Naive thymus-derived CD4-positive, alpha-beta T cell (primary cell): ENCODE data around the gene OLFM3. TPM values are rescaled to one million over a fixed set of nuclear protein-coding genes. Genes with fewer than 3 reads are reported as not detected.

Source experiments
- ATAC-seq: fragments of 150-1000 bp; cut with Tn5 transposase; 2 replicates; pipeline ENCODE4 v1.10.0; 2021; ENCODE audit warnings: mild to moderate bottlenecking, moderate library complexity
- CTCF ChIA-PET: fragments of 350-600 bp; sonication (Branson Sonifier 250); formaldehyde crosslinking; loops from one replicate; lab custom pipeline; 2021; ENCODE audit warnings: antibody characterized with exemption; lab: Charles Lee
- POLR2A ChIA-PET: fragments of 350-600 bp; sonication (Branson Sonifier 250); formaldehyde crosslinking; loops from one replicate; lab custom pipeline; 2021; ENCODE audit warnings: antibody characterized with exemption, inconsistent platforms; lab: Charles Lee
- DNase-seq, 9 donors: peaks; one replicate each; pipeline versions ENCODE4 v3.0.0 to v3.0.0-alpha.2; 2020 to 2022; ENCODE audit warnings: mixed read lengths in 1 of 9
- H3K27ac ChIP-seq: one replicate; pipeline ENCODE4 v1.7.0; 2013; ENCODE audit warnings: mild to moderate bottlenecking, low read depth, low read length, moderate library complexity
- H3K27me3 ChIP-seq, 2 donors: one replicate each; pipeline ENCODE4 v1.7.0; 2013; ENCODE audit warnings: low read length in 2 of 2, mild to moderate bottlenecking in 2 of 2, moderate library complexity in 2 of 2; ENCODE audit not compliant: control insufficient read depth in 2 of 2, insufficient read depth in 2 of 2
- H3K36me3 ChIP-seq, 3 experiments: 1 replicate in 2 of 3; 2 replicates in 1 of 3; pipeline ENCODE4 v1.7.0; 2013; ENCODE audit warnings: low read length in 3 of 3, mild to moderate bottlenecking in 3 of 3, moderate library complexity in 1 of 3; ENCODE audit not compliant: insufficient read depth in 3 of 3, control insufficient read depth in 2 of 3
- H3K4me1 ChIP-seq, 2 donors: one replicate each; pipeline ENCODE4 v1.7.0; 2013; ENCODE audit warnings: low read length in 2 of 2, mild to moderate bottlenecking in 2 of 2, moderate library complexity in 1 of 2; ENCODE audit not compliant: control insufficient read depth in 2 of 2, insufficient read depth in 2 of 2
- H3K4me3 ChIP-seq: 2 replicates; pipeline ENCODE4 v1.7.0; 2013; ENCODE audit warnings: mild to moderate bottlenecking, low read length
- H3K9me3 ChIP-seq, 3 experiments: 1 replicate in 2 of 3; 2 replicates in 1 of 3; pipeline ENCODE4 v1.7.0; 2013; ENCODE audit warnings: low read length in 3 of 3; ENCODE audit not compliant: control insufficient read depth in 2 of 3
- H3K27ac Mint-ChIP-seq, 9 donors: one replicate each; pipeline ENCODE4 v1.8.0; 2020 to 2022; ENCODE audit warnings: mixed read lengths in 9 of 9, mild to moderate bottlenecking in 8 of 9, moderate library complexity in 5 of 9, inconsistent platforms in 2 of 9
- H3K27me3 Mint-ChIP-seq, 5 donors: one replicate each; pipeline ENCODE4 v1.8.0; 2021 to 2022; ENCODE audit warnings: mixed read lengths in 5 of 5, mild to moderate bottlenecking in 1 of 5
- H3K36me3 Mint-ChIP-seq, 5 donors: one replicate each; pipeline ENCODE4 v1.8.0; 2020 to 2022; ENCODE audit warnings: mixed read lengths in 5 of 5, mild to moderate bottlenecking in 3 of 5, inconsistent platforms in 1 of 5
- H3K4me1 Mint-ChIP-seq, 7 donors: one replicate each; pipeline ENCODE4 v1.8.0; 2020 to 2022; ENCODE audit warnings: mixed read lengths in 7 of 7, mild to moderate bottlenecking in 3 of 7, inconsistent platforms in 1 of 7
- H3K4me3 Mint-ChIP-seq, 10 donors: one replicate each; pipeline ENCODE4 v1.8.0; 2020 to 2022; ENCODE audit warnings: mild to moderate bottlenecking in 10 of 10, mixed read lengths in 10 of 10, moderate library complexity in 6 of 10, inconsistent platforms in 2 of 10
- H3K9me3 Mint-ChIP-seq, 11 donors: one replicate each; pipeline ENCODE4 v1.8.0; 2020 to 2022; ENCODE audit warnings: mixed read lengths in 11 of 11, mild to moderate bottlenecking in 4 of 11, inconsistent platforms in 1 of 11, moderate library complexity in 1 of 11
- intact Hi-C, 2 donors: fragments of 100-400 bp; cut with micrococcal nuclease; formaldehyde crosslinking; loops; one replicate each; pipeline ENCODE4 v1.15.1; 2023
- polyA plus RNA-seq, 2 donors: library from polyadenylated mRNA; unstranded; fragments of 300-500 nt; fragmentation: Illumina TruSeq; gene quantifications; one replicate each; pipeline ENCODE4 v1.2.3, GENCODE V29; 2021
- total RNA-seq, 6 experiments: library from RNA in 5 of 6; stranded (reverse) in 5 of 6; gene quantifications; 1 replicate in 5 of 6; 2 replicates in 1 of 6; pipeline ENCODE4 v1.2.3 and lab custom pipeline; 2021 to 2026

OLFM3 gene
- total and polyA plus RNA-seq, 7 experiments from 2014 or later, result not detected

DNA sequence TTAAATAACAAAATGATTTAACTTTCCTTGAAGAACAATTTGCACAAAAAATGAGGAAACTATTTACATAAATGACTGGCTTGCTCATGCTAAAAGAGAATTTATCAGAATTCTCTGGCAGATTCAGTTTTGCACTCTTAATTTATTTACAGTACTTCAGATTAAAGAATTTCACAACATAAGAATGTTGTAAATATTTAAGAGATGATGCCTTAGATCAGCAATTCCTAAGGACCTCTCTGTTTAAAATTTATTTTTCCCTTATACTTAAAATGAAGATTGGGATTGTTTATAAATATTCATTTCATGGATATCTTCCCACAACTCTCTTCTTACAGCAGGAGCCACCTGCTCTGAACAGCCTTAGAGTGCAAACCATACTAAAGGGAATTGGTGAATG lies 120.8 kb downstream of the OLFM3 start:
- Mint-ChIP-seq H3K4me1 (no peaks in the 10 kb centered on the region), H3K27me3 (no peaks in the 10 kb centered on the region), H3K36me3 (no peaks in the 10 kb centered on the region), H3K4me3 (no peak overlapping the region), H3K9me3 (peaks cover 0 to 2% (median 0%) of the 10 kb centered on the region in 11 donors), H3K27ac (no peak overlapping the region)
- Histone ChIP-seq H3K27ac (no peak overlapping the region), H3K9me3 (no peaks in the 10 kb centered on the region), H3K27me3 (no peaks in the 10 kb centered on the region), H3K4me1 (no peaks in the 10 kb centered on the region), H3K4me3 (no peak overlapping the region), H3K36me3 (no peaks in the 10 kb centered on the region)
- ATAC-seq (no peak), DNase-seq (no peak)
- CTCF ChIA-PET, result no interaction called here
- POLR2A ChIA-PET, result no interaction called here
- intact Hi-C loops, result no loop called here

GRCh38 chr1:101873672-101874071 lies 123.1 kb downstream of the OLFM3 start:
- ATAC-seq, result no peak
- no peaks in the 10 kb centered on the region for H3K9me3 ChIP-seq
- H3K36me3 ChIP-seq, result no peaks in the 10 kb centered on the region
- ChIA-PET CTCF (no interaction called here), POLR2A (no interaction called here)
- H3K36me3 Mint-ChIP-seq, result no peaks in the 10 kb centered on the region
- H3K4me1 Mint-ChIP-seq, result no peaks in the 10 kb centered on the region
- H3K4me1 ChIP-seq, result no peaks in the 10 kb centered on the region
- H3K27ac ChIP-seq, result no peak overlapping the region
- intact Hi-C loops, result no loop called here
- peaks cover 0 to 9% (median 0%) of the 10 kb centered on the region in 5 donors for H3K27me3 Mint-ChIP-seq
- no peak for DNase-seq
- no peak overlapping the region for H3K27ac Mint-ChIP-seq
- no peak overlapping the region for H3K4me3 ChIP-seq
- no peak overlapping the region for H3K4me3 Mint-ChIP-seq
- H3K9me3 Mint-ChIP-seq, result peaks cover 0 to 6% (median 0%) of the 10 kb centered on the region in 11 donors
- no peaks in the 10 kb centered on the region for H3K27me3 ChIP-seq

GRCh38 chr1:101859941-101860340 lies 136.8 kb downstream of the OLFM3 start:
- CTCF ChIA-PET, result no interaction called here
- Histone ChIP-seq H3K4me1 (no peaks in the 10 kb centered on the region), H3K4me3 (no peak overlapping the region), H3K9me3 (no peaks in the 10 kb centered on the region), H3K36me3 (no peaks in the 10 kb centered on the region), H3K27ac (no peak overlapping the region), H3K27me3 (no peaks in the 10 kb centered on the region)
- no peaks in the 10 kb centered on the region for H3K36me3 Mint-ChIP-seq
- intact Hi-C loops, result no loop called here
- no peak for ATAC-seq
- H3K27me3 Mint-ChIP-seq, result peaks cover 0 to 8% (median under 1%) of the 10 kb centered on the region in 5 donors
- DNase-seq, result no peak
- H3K9me3 Mint-ChIP-seq, result peaks cover 0 to 7% (median 0%) of the 10 kb centered on the region in 11 donors
- no peaks in the 10 kb centered on the region for H3K4me1 Mint-ChIP-seq
- H3K4me3 Mint-ChIP-seq, result no peak overlapping the region
- POLR2A ChIA-PET, result interaction anchor here (0.7 kb wide), 1 partner anchor 23 kb away, joined by 3 read pairs; no protein-coding TSS in a partner anchor
- H3K27ac Mint-ChIP-seq, result no peak overlapping the region

DNA sequence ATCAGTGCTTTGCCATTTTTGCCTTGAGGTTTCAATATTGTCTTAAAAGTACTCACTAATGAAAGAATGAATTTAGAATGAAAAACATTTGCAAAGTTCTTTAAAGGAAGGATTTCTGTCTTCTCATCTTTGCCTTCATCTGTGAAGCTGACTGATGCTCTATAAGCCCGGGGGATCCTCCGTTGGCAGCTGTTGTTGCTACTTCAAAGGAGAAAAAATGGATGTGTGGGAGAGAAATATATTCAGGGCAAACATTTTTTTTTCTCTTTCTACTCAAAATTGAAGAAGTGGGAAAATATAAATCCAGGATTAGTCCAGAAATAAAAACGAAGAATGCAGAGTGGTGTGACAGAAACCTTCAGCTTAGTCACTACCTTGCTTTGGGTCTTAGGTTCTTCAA lies 142.5 kb downstream of the OLFM3 start:
- POLR2A ChIA-PET, result no interaction called here
- no peaks in the 10 kb centered on the region for H3K4me1 ChIP-seq
- CTCF ChIA-PET, result no interaction called here
- peaks cover 0 to 7% (median 0%) of the 10 kb centered on the region in 11 donors for H3K9me3 Mint-ChIP-seq
- ATAC-seq, result no peak
- H3K27me3 Mint-ChIP-seq, result peaks cover 0 to 4% (median 0%) of the 10 kb centered on the region in 5 donors
- H3K9me3 ChIP-seq, result no peaks in the 10 kb centered on the region
- no peaks in the 10 kb centered on the region for H3K36me3 ChIP-seq
- no peaks in the 10 kb centered on the region for H3K4me1 Mint-ChIP-seq
- H3K27ac ChIP-seq, result no peak overlapping the region
- no peaks in the 10 kb centered on the region for H3K36me3 Mint-ChIP-seq
- DNase-seq, result no peak
- no peaks in the 10 kb centered on the region for H3K27me3 ChIP-seq
- H3K4me3 Mint-ChIP-seq, result no peak overlapping the region
- H3K4me3 ChIP-seq, result no peak overlapping the region
- intact Hi-C loops, result no loop called here
- no peak overlapping the region for H3K27ac Mint-ChIP-seq

DNA sequence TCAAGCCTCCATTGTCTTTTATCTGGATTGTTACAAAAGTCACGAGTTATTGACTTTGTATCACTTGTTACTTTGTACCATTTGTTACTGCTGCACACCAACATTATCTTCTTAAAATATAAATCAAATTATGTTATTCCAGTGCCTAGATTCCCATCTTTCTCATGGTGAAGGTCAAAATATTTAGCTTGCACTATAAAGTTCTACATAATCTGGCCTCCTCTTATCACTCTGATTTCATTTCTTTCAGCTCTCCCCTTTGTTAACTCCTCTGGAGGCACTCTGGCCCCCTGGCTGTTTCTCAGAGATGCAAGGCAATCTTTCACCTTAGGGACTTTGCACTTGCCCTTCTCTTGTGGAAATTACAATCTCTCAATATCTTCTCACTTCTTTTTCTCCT lies 143.8 kb downstream of the OLFM3 start:
- Histone ChIP-seq H3K4me1 (no peaks in the 10 kb centered on the region), H3K27me3 (no peaks in the 10 kb centered on the region), H3K9me3 (no peaks in the 10 kb centered on the region), H3K27ac (no peak overlapping the region), H3K36me3 (no peaks in the 10 kb centered on the region), H3K4me3 (no peak overlapping the region)
- POLR2A ChIA-PET, result no interaction called here
- CTCF ChIA-PET, result no interaction called here
- no peaks in the 10 kb centered on the region for H3K36me3 Mint-ChIP-seq
- no peak overlapping the region for H3K27ac Mint-ChIP-seq
- H3K4me1 Mint-ChIP-seq, result no peaks in the 10 kb centered on the region
- DNase-seq (no peak), ATAC-seq (no peak)
- peaks cover 0 to 4% (median 0%) of the 10 kb centered on the region in 5 donors for H3K27me3 Mint-ChIP-seq
- no peak overlapping the region for H3K4me3 Mint-ChIP-seq
- peaks cover 0 to 4% (median 0%) of the 10 kb centered on the region in 11 donors for H3K9me3 Mint-ChIP-seq
- intact Hi-C loops, result no loop called here

- Histone ChIP-seq H3K27ac (no peak overlapping the region), H3K27me3 (peaks cover 0 to 5% of the 10 kb centered on the region in 2 donors), H3K36me3 (no peaks in the 10 kb centered on the region), H3K4me1 (no peaks in the 10 kb centered on the region), H3K4me3 (no peak overlapping the region), H3K9me3 (no peaks in the 10 kb centered on the region)
- ChIA-PET POLR2A (no interaction called here), CTCF (no interaction called here)
- DNase-seq, result no peak
- Mint-ChIP-seq H3K4me1 (no peaks in the 10 kb centered on the region), H3K27me3 (peaks cover 0 to 8% (median 4%) of the 10 kb centered on the region in 5 donors), H3K4me3 (no peak overlapping the region), H3K9me3 (peaks cover 0 to 3% (median 0%) of the 10 kb centered on the region in 11 donors), H3K27ac (no peak overlapping the region), H3K36me3 (no peaks in the 10 kb centered on the region)
- no peak for ATAC-seq
- intact Hi-C loops, result no loop called here
Observed at GRCh38 chr1:101849356-101849755, 147.4 kb downstream of the OLFM3 start.

DNA sequence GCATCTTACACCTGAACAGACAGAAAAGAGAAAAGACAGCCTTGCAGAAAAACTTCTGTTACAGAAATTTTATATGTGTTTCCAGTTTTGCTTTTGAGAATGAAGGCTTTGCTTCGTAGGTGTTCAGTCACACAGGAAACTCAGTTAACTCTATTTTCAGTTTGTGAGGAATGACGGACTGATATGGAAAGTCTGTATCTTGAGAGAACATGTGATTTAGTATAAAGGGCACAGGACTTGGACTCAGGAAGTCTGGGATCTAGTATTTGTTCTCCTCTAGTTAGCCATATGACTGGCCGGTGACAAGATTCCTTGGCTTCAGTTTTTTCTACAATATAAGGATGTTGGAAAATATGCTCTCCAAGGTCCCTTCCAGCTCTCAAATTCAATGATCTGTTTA lies 149.1 kb downstream of the OLFM3 start:
- Mint-ChIP-seq H3K27me3 (peaks cover 0 to 21% (median 11%) of the 10 kb centered on the region in 5 donors), H3K36me3 (no peaks in the 10 kb centered on the region), H3K4me1 (peaks cover 0 to 1% (median 0%) of the 10 kb centered on the region in 7 donors), H3K9me3 (peaks cover 0 to 3% (median 0%) of the 10 kb centered on the region in 11 donors), H3K27ac (no peak overlapping the region), H3K4me3 (no peak overlapping the region)
- Histone ChIP-seq H3K4me3 (no peak overlapping the region), H3K36me3 (no peaks in the 10 kb centered on the region), H3K9me3 (no peaks in the 10 kb centered on the region), H3K4me1 (no peaks in the 10 kb centered on the region), H3K27me3 (peaks cover 0 to 5% of the 10 kb centered on the region in 2 donors), H3K27ac (no peak overlapping the region)
- DNase-seq, result no peak
- intact Hi-C loops, result no loop called here
- POLR2A ChIA-PET, result no interaction called here
- no peak for ATAC-seq
- CTCF ChIA-PET, result interaction anchor here (0.8 kb wide), 1 partner anchor 12 kb away, joined by 3 read pairs; no protein-coding TSS in a partner anchor
